Tibial nerve (tissue), 4 donors: ENCODE data around the gene NHEJ1.

Experiments
- EP300 ChIP-seq, 2 donors: sonication (generic); formaldehyde crosslinking; IDR thresholded peaks; one replicate each; pipeline ENCODE4 v1.6.1; 2017; ENCODE audit warnings: antibody characterized with exemption in 2 of 2, mild to moderate bottlenecking in 1 of 2
- TF ChIP-seq, protein P1 (sequence below), 5 experiments: fragments of 200-600 bp in 3 of 5; fragments of 450-650 bp in 2 of 5; sonication (generic) in 3 of 5; IDR thresholded peaks; one replicate each; pipeline ENCODE4 v1.5.1; 2016 to 2019; ENCODE audit warnings: antibody characterized with exemption in 5 of 5, mild to moderate bottlenecking in 3 of 5, moderate library complexity in 2 of 5

- TF ChIP-seq, protein P1, sequence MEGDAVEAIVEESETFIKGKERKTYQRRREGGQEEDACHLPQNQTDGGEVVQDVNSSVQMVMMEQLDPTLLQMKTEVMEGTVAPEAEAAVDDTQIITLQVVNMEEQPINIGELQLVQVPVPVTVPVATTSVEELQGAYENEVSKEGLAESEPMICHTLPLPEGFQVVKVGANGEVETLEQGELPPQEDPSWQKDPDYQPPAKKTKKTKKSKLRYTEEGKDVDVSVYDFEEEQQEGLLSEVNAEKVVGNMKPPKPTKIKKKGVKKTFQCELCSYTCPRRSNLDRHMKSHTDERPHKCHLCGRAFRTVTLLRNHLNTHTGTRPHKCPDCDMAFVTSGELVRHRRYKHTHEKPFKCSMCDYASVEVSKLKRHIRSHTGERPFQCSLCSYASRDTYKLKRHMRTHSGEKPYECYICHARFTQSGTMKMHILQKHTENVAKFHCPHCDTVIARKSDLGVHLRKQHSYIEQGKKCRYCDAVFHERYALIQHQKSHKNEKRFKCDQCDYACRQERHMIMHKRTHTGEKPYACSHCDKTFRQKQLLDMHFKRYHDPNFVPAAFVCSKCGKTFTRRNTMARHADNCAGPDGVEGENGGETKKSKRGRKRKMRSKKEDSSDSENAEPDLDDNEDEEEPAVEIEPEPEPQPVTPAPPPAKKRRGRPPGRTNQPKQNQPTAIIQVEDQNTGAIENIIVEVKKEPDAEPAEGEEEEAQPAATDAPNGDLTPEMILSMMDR (IDR thresholded peaks at IDR 0.05) = no peak
- no peak for TF ChIP-seq EP300 (IDR thresholded peaks at IDR 0.05)
These were observed 117.9 kb downstream of the NHEJ1 start for GRCh38 chr2:219042750-219043149.
